ENCODE results near the gene USP43. TPM values are rescaled to one million over a fixed set of nuclear protein-coding genes. Genes with fewer than 3 reads are reported as not detected.

USP43 gene
- total and polyA plus RNA-seq, 2 experiments from 2014 or later = 0.08 TPM; not detected in 1

DNA sequence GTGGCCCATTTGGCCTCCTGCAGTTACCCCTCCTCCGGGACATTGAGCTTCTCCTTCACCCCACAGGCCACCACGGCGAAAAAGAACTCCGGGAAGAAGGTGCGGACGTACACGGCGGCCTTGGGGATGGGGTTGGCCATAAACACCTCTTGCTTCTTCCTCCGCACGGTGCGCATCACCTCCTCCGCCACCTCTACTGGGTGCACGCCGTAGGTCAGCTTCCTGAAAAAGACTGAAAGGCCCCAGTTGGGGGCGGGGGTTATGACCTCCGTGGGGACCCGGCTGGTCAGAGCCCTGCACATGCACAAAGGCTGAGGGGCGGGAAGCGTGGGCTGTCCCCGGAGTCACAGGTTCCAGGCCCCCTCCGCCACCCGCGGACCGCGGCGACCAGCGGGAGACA lies 126.1 kb downstream of the USP43 start:
- Histone ChIP-seq H3F3A (ENCODE audit: insufficient read depth) (no peaks in the 10 kb centered on the region), H4K20me1 (ENCODE audit: insufficient read depth) (no peaks in the 10 kb centered on the region), H3K36me3 (ENCODE audit: low read depth) (no peaks in the 10 kb centered on the region), H3K9ac (no peak overlapping the region), H3K27ac (no peak overlapping the region), H3K9me2 (ENCODE audit: insufficient read depth) (no peaks in the 10 kb centered on the region), H3K4me1 (ENCODE audit: insufficient read depth) (no peaks in the 10 kb centered on the region), H3K4me2 (ENCODE audit: unreplicated experiment) (no peak overlapping the region), H3K4me3 (no peak overlapping the region), H3K9me3 (ENCODE audit: low read depth) (no peaks in the 10 kb centered on the region), H3K79me2 (ENCODE audit: insufficient read depth) (no peaks in the 10 kb centered on the region), H3K27me3 (replicated peaks; ENCODE audit: insufficient read depth) (0 out of 2 replicates have a peak, but pooled peaks cover 3% of the 10 kb centered on the region), H2AFZ (no peak overlapping the region)
- TF ChIP-seq EZH2 (IDR thresholded peaks at IDR 0.05; ENCODE audit: insufficient read depth, poor library complexity, severe bottlenecking) = no peak
- TF ChIP-seq EZH2phosphoT487 (IDR thresholded peaks at IDR 0.05; ENCODE audit: insufficient read depth, low read depth) = no peak
- in situ Hi-C loops (cut with MboI) = no loop called here
- 84 to 95% methylated on average over 21 to 27 of the region's 27 CpGs for WGBS, 2 experiments (ENCODE audit: low coverage in 1 of 2, low lambda C conversion rate in 2 of 2, missing lambda C conversion rate in 2 of 2)
- no peak for DNase-seq

GRCh38 chr17:9772658-9773057 lies 127.3 kb downstream of the USP43 start:
- 0 out of 2 replicates have a peak, but pooled peaks cover 3% of the 10 kb centered on the region for H3K27me3 ChIP-seq (replicated peaks; ENCODE audit: insufficient read depth)
- WGBS, 2 experiments (ENCODE audit: low coverage in 1 of 2, low lambda C conversion rate in 2 of 2, missing lambda C conversion rate in 2 of 2) = 53 to 66% methylated on average over 19 of the region's 19 CpGs
- H3K4me2 ChIP-seq (ENCODE audit: unreplicated experiment) = no peak overlapping the region
- DNase-seq = no peak
- H3K9ac ChIP-seq = no peak overlapping the region
- H3K4me1 ChIP-seq (ENCODE audit: insufficient read depth) = no peaks in the 10 kb centered on the region
- no peak overlapping the region for H3K4me3 ChIP-seq
- no peaks in the 10 kb centered on the region for H3K79me2 ChIP-seq (ENCODE audit: insufficient read depth)
- no peak for TF ChIP-seq EZH2phosphoT487 (IDR thresholded peaks at IDR 0.05; ENCODE audit: insufficient read depth, low read depth)
- TF ChIP-seq EZH2 (IDR thresholded peaks at IDR 0.05; ENCODE audit: insufficient read depth, poor library complexity, severe bottlenecking) = no peak
- H3F3A ChIP-seq (ENCODE audit: insufficient read depth) = no peaks in the 10 kb centered on the region
- no peaks in the 10 kb centered on the region for H3K9me3 ChIP-seq (ENCODE audit: low read depth)
- no peaks in the 10 kb centered on the region for H3K9me2 ChIP-seq (ENCODE audit: insufficient read depth)
- H3K36me3 ChIP-seq (ENCODE audit: low read depth) = no peaks in the 10 kb centered on the region
- H2AFZ ChIP-seq = no peak overlapping the region
- H3K27ac ChIP-seq = no peak overlapping the region
- in situ Hi-C loops (cut with MboI) = no loop called here
- H4K20me1 ChIP-seq (ENCODE audit: insufficient read depth) = no peaks in the 10 kb centered on the region

- H2AFZ ChIP-seq = no peak overlapping the region
- no peak overlapping the region for H3K27ac ChIP-seq
- no peak overlapping the region for H3K4me3 ChIP-seq
- no peak overlapping the region for H3K4me2 ChIP-seq (ENCODE audit: unreplicated experiment)
- in situ Hi-C loops (cut with MboI) = no loop called here
- no peaks in the 10 kb centered on the region for H3K79me2 ChIP-seq (ENCODE audit: insufficient read depth)
- no peaks in the 10 kb centered on the region for H4K20me1 ChIP-seq (ENCODE audit: insufficient read depth)
- DNase-seq = no peak
- TF ChIP-seq EZH2phosphoT487 (IDR thresholded peaks at IDR 0.05; ENCODE audit: insufficient read depth, low read depth) (no peak), EZH2 (IDR thresholded peaks at IDR 0.05; ENCODE audit: insufficient read depth, poor library complexity, severe bottlenecking) (no peak)
- no peaks in the 10 kb centered on the region for H3K9me2 ChIP-seq (ENCODE audit: insufficient read depth)
- H3K27me3 ChIP-seq (replicated peaks; ENCODE audit: insufficient read depth) = peaks cover 3% of the 10 kb centered on the region; the same call in 1 of the 2 replicates
- H3K4me1 ChIP-seq (ENCODE audit: insufficient read depth) = no peaks in the 10 kb centered on the region
- no peaks in the 10 kb centered on the region for H3K9me3 ChIP-seq (ENCODE audit: low read depth)
- no peaks in the 10 kb centered on the region for H3F3A ChIP-seq (ENCODE audit: insufficient read depth)
- no peaks in the 10 kb centered on the region for H3K36me3 ChIP-seq (ENCODE audit: low read depth)
- WGBS, 2 experiments (ENCODE audit: low coverage in 1 of 2, low lambda C conversion rate in 2 of 2, missing lambda C conversion rate in 2 of 2) = 58 to 63% methylated on average over 9 of the region's 9 CpGs
- H3K9ac ChIP-seq = no peak overlapping the region
These were observed 131.6 kb downstream of the USP43 start for GRCh38 chr17:9776911-9777310.

Other genes with a start within 250 kb of the USP43 start
- gene STX8, start 69.7 kb upstream of the USP43 start, total RNA-seq (2014; rRNA removed; shearing (Covaris generic)) = 40.7 and 70.8 TPM in 2 replicates
- 79.6 and 84.3 TPM in 2 replicates for gene STX8, start 69.7 kb upstream of the USP43 start, polyA plus RNA-seq (2016; fragmentation: Nextera tagmentation; extraction: Ambion mirVana)
- gene CFAP52, start 68.9 kb upstream of the USP43 start, total RNA-seq (2014; rRNA removed; shearing (Covaris generic)) = not detected in 2 replicates
- 0.76 TPM in 1 of 2 replicates, not detected in the other for gene CFAP52, start 68.9 kb upstream of the USP43 start, polyA plus RNA-seq (2016; fragmentation: Nextera tagmentation; extraction: Ambion mirVana)
- gene DHRS7C, start 146.1 kb downstream of the USP43 start, total RNA-seq (2014; rRNA removed; shearing (Covaris generic)) = not detected in 2 replicates
- gene DHRS7C, start 146.1 kb downstream of the USP43 start, polyA plus RNA-seq (2016; fragmentation: Nextera tagmentation; extraction: Ambion mirVana) = not detected in 2 replicates
- gene GSG1L2, start 176.6 kb downstream of the USP43 start, total RNA-seq (2014; rRNA removed; shearing (Covaris generic)) = not detected in 2 replicates
- gene GSG1L2, start 176.6 kb downstream of the USP43 start, polyA plus RNA-seq (2016; fragmentation: Nextera tagmentation; extraction: Ambion mirVana) = not detected in 2 replicates
- 0.38 TPM in 1 of 2 replicates, not detected in the other for gene GLP2R, start 180.4 kb downstream of the USP43 start, total RNA-seq (2014; rRNA removed; shearing (Covaris generic))
- gene GLP2R, start 180.4 kb downstream of the USP43 start, polyA plus RNA-seq (2016; fragmentation: Nextera tagmentation; extraction: Ambion mirVana) = not detected in 2 replicates